ENCODE data around the gene PRKAR1B.
"Not testable (repeated sequence)": the region's sequence is repeated elsewhere in the genome, so short reads cannot be mapped to it uniquely, and the experiment has no call there.

Gene PRKAR1B

GRCh38 chr7:644381-645305 is 82.4 kb downstream of the PRKAR1B start:
- no peak for DNase-seq (ENCODE audit: low read depth)

- no peak for DNase-seq (ENCODE audit: low read depth)
Observed at GRCh38 chr7:641966-642365, 85.1 kb downstream of the PRKAR1B start.

DNA sequence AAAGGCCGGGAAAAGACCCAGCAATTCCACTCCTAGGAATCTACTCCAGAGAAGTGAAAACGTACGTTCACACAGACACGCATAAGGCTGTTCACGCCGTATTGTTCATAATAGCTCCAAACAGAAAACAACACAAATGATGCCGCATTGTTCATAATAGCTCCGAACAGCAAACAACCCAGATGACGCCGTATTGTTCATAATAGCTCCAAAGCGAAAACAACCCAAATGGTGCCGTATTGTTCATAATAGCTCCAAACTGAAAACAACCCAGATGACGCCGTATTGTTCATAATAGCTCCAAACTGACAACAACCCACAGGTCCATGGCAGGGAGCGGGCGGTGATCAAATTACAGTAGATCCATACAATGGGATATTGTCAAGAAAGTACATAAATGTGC is 85.8 kb downstream of the PRKAR1B start:
- DNase-seq (ENCODE audit: low read depth) = no peak

DNA sequence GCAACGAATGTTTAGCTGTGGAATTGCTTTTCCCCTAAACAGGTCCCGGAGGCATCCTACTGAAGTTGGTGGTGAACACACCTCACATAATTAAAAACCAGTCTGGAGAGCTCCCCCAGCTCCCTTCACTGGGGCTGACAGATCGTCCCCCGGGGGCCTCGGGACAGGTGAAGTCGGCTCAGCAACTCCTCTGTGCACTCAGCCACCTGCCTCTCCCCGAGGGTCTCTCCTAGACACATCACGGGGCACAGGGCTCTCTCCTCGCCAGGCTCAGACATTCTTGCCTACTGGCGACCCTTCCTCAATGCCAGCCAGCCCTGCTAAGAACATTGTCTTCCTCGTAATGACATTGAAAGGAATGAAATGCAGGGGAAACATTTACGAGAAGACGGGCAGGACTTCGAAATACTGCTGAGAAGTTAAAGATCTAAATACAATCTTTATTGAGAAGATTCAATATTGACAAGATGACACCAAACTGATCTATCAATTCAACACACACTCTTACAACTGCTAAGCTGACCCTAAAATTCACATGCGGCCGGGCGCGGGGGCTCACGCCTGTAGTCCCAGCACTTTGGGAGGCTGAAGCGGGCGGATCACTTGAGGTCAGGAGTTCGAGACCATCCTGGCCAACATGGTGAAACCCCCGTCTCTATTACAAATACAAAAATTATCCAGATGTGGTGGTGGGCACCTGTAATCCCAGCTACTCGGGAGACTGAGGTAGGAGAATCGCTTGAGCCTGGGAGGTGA is 88.6 kb downstream of the PRKAR1B start:
- no peak for DNase-seq (ENCODE audit: low read depth)

DNA sequence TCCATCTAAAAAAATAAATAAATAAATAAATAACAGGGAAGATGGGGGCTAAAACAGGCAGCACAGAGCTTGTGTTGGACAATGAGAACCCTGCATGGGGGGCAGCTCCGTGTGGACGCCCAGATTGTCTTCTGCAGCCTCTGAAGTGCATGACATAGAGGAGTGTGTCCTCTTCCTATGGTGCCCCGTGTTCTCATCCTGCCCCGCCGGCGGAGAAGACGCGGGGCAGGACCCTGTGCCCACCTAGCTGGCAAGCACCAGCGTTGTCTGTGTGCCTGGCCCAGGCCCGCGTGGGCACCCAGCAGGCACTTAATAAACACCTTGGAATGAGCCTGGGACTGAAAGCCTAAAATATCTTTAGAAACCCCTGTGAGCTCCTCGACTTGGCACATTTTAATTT is 89.3 kb downstream of the PRKAR1B start:
- no peak for DNase-seq (ENCODE audit: low read depth)

GRCh38 chr7:636396-636795 is 90.7 kb downstream of the PRKAR1B start:
- DNase-seq (ENCODE audit: low read depth) = no peak

GRCh38 chr7:635687-636382 is 91.2 kb downstream of the PRKAR1B start:
- not testable (repeated sequence) for DNase-seq (ENCODE audit: low read depth)

- DNase-seq (ENCODE audit: low read depth) = no peak
Observed at GRCh38 chr7:635227-635626, 91.9 kb downstream of the PRKAR1B start.

- no peak for DNase-seq (ENCODE audit: low read depth)
Observed at GRCh38 chr7:633381-634018, 93.6 kb downstream of the PRKAR1B start.

- no peak for DNase-seq (ENCODE audit: low read depth)
Observed at GRCh38 chr7:632831-633210, 94.3 kb downstream of the PRKAR1B start.

- no peak for DNase-seq (ENCODE audit: low read depth)
Observed at GRCh38 chr7:631964-632830, 94.9 kb downstream of the PRKAR1B start.

GRCh38 chr7:631291-631711 is 95.8 kb downstream of the PRKAR1B start:
- no peak for DNase-seq (ENCODE audit: low read depth)

- no peak for DNase-seq (ENCODE audit: low read depth)
Observed at GRCh38 chr7:630539-630938, 96.5 kb downstream of the PRKAR1B start.

DNA sequence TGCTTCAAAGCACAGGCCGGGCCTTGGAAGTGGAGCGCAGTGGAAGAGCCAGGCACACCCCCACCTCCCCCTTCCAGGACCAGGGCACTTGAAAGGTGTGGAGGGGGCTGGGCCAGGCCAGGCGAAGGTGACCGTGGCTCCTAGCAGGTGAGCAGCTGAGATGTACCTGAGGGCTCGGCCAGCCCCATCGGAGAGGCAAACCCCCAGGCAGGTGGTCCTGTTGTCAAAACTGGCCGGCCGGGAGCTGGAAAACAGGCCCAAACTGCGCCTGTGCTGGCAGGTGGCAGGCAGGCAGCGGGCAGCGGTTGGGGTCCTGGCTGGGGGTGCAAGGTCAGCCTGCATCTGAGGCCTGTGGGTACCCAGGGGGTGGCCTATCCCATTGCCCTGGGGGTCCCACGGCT is 97.0 kb downstream of the PRKAR1B start:
- DNase-seq (ENCODE audit: low read depth) = no peak

DNA sequence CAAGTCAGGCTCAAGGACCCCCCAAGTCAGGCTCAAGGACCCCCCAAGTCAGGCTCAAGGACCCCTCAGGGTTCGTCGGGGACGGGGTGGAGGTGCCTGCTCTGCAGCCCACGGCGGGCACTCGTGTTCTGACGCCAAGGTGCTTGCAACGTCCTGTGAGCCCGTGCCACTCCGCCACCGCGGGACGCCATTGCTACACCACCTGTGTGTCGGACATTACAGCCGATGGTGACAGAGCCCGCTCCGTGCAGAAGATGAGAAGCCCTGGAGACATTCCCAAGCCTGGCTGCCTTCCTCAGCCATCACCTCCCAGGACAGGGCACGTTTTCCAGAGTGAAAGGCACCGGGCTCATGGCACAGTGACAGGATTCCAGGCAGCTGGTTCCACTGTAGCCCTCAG is 98.3 kb downstream of the PRKAR1B start:
- DNase-seq (ENCODE audit: low read depth) = no peak

GRCh38 chr7:628402-628763 is 98.7 kb downstream of the PRKAR1B start:
- DNase-seq (ENCODE audit: low read depth) = no peak

GRCh38 chr7:627661-628401 is 99.2 kb downstream of the PRKAR1B start:
- no peak for DNase-seq (ENCODE audit: low read depth)

DNA sequence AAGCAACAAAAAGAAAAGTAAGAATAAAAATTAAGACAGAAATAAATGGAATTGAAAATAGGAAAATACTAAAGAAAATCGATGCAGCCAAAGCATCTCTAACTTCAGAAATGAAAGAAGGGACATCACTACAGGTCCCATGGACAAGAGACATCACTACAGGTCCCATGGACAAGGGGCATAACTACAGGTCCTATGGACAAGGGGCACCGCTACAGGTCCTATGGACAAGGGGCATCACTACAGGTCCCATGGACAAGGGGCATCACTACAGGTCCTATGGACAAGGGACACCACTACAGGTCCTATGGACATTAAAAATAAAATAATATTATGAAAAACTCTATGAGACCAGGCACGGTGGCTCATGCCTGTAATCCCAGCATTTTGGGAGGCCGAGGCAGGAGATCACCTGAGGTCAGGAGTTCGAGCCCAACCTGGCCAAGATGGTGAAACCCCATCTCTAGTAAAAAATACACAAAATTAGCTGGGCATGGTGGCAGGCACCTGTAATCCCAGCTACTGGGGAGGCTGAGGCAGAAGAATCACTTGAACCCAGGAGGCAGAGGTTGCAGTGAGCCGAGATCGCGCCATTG is 101.6 kb downstream of the PRKAR1B start:
- DNase-seq (ENCODE audit: low read depth) = no peak

DNA sequence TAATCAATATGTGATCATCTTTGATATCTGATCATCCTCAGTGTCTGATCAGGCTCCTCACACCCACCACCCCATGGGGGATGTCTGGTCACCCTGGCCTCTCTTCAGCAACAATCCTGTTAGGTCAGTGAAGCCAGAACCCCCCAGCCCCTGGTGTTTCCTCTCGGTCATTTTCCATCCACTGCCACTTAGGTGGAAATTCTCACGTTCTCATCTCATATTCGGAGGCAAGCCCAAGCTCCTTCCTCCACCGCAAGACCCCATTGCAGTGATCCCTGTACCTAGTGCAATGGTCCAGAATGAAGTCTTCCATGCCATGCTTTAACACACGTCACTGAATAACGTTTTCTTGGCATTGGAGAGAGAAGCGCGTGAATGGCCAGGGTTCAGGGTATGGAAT is 103.6 kb downstream of the PRKAR1B start:
- no peak for DNase-seq (ENCODE audit: low read depth)
